GM21737 (cell line): ENCODE measurements around the gene RELT.

Experiments used
- ATAC-seq: cut with Tn5 transposase; IDR thresholded peaks from one replicate; pipeline ENCODE4 v1.9.1; 2021; ENCODE audit warnings: mild to moderate bottlenecking, moderate library complexity; ENCODE audit not compliant: unreplicated experiment

Gene RELT

GRCh38 chr11:73346186-73346935 is 29.8 kb upstream of the RELT start:
- no peak for ATAC-seq

- ATAC-seq = no peak
Observed at GRCh38 chr11:73347067-73347466, 29.1 kb upstream of the RELT start.

DNA sequence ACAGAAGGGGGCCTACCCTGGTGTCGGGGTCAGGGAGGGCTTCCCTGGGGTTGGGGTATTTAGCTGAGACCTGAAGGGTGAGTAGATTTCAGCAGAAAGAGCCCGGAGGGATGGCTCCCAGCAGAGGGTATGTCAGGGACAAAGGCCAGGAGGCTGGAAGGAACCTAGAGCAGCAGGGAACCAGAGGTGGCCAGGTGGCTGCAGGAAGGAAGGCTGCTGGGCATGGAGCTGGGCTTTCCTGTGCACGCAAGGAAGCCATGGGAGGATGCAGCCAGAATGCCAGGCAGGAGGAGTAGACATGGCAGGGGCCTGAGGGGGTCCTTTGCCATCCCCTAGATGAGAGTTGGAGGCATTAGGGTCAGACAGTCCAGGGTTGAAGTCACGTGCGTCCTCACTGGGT is 27.4 kb upstream of the RELT start:
- no peak for ATAC-seq

GRCh38 chr11:73349633-73350032 is 26.6 kb upstream of the RELT start:
- ATAC-seq = no peak

- no peak for ATAC-seq
Observed at GRCh38 chr11:73350908-73351636, 25.1 kb upstream of the RELT start.

DNA sequence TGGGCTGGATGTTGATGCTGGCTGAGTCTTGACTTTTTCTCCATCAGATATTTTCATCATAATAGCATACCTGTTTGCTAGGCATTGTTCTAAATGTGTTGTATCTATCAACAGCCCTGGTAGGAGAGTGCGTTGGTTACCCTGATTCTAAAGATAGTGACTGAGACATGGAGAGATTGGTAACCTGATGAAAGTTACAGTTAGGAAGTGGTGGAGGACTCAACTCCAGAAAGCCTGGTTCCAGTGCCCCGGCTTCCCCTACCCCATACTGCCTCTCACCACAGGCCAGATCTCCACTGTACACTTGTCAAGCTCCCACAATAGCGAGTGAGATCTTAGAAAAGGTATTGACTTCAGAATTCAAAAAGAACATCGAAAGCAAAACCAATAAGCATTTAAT is 22.8 kb upstream of the RELT start:
- ATAC-seq = no peak

DNA sequence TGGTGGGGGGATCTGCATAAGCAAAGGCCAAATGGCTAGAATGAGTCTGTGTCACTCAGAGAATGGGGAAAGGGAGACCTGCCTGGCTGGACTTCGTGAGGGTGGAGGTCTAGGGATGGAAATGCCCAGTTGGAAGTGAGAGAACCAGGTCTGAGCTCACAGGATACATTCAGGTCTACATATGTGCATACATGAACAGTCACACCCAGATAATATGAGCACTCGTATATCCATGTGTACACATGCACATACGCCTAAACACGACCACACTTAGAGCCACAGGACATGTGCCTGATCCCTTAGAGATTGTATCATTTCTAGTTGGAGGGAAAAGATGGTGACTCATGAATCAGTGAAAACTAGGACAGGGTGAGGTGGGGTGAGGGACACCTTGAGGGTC is 21.1 kb upstream of the RELT start:
- ATAC-seq = no peak

- ATAC-seq = no peak
Observed at GRCh38 chr11:73356979-73357860, 19.0 kb upstream of the RELT start.

GRCh38 chr11:73358071-73358470 is 18.1 kb upstream of the RELT start:
- ATAC-seq = no peak

GRCh38 chr11:73359341-73359740 is 16.9 kb upstream of the RELT start:
- no peak for ATAC-seq

DNA sequence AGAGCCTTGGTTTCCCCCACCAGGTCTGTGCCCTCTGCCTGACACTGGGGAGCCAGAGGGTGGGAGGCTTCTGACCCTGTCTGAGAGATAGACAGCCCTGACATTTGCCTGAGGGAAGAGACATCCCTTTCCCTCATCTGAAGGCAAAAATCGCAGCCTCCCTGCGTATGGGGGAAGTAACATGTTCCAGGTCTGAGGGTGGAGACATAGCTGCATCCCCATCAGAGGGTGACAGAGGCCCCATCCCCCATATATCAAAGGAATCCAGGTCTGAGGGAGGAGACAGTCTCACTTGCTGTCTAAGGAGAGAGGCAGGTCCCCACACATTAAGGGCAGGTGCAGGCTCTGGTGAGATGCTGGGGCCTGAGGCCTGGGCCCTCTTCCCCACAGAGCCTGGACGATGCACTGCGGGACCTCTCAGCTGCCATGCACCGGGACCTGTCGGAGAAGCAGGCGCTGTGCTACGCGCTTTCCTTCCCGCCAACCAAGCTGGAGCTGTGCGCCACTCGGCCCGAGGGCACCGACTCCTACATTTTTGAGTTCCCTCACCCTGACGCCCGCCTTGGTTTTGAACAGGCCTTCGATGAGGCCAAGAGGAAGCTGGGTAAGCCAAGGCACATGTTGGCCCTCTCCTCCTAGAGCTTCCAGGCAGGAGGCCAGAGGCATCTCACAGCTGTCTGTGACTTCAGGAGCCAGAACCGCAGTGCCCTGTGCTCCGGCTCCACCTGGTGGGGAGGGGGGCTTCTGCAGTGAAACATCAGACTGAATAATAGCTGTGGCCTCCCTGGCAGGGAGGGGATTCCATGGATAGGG is 16.1 kb upstream of the RELT start:
- ATAC-seq = no peak

GRCh38 chr11:73360743-73361369 is 15.3 kb upstream of the RELT start:
- ATAC-seq = no peak

DNA sequence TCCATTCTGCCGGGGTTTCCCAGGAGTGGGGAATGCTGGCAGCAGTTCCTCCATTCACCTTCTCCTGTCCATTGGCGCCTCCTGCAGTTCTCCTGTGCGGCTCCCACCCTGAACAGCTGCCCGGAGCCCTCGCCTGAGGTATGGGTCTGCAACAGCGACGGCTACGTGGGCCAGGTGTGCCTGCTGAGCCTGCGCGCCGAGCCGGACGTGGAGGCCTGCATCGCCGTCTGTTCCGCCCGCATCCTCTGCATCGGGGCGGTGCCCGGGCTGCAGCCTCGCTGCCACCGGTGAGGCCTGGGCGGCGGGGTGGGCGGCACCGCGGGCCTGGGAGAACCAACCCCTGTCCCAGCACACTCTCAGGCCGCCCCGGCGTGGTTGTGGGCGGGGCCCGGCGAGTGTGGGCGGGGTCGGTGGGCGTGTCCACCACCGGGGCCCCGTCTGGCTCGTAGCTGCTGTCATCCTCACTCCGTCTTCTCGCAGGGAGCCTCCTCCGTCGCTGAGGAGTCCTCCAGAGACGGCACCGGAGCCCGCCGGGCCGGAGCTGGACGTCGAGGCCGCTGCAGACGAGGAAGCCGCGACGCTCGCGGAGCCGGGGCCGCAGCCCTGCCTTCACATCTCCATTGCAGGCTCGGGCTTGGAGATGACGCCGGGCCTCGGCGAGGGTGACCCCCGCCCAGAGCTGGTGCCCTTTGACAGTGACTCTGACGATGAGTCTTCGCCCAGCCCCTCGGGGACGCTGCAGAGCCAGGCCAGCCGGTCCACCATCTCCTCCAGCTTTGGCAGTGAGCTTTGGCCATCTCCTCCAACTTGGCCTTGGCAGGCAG is 14.0 kb upstream of the RELT start:
- ATAC-seq = no peak

DNA sequence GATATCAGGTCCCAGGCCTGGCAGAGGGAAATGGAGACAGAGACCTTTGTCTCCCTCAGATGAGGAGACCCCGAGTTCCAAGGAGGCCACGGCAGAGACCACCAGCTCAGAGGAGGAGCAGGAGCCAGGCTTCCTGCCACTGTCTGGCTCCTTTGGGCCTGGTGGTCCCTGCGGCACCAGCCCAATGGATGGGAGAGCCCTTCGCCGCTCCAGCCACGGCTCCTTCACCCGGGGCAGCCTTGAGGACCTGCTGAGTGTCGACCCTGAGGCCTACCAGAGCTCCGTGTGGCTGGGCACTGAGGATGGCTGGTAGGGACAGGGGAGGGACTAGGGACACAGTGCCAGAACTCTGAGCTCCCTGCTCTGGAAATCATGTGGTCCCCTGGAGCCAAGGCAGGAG is 13.1 kb upstream of the RELT start:
- ATAC-seq = no peak

- no peak for ATAC-seq
Observed at GRCh38 chr11:73365352-73366264, 10.6 kb upstream of the RELT start.

DNA sequence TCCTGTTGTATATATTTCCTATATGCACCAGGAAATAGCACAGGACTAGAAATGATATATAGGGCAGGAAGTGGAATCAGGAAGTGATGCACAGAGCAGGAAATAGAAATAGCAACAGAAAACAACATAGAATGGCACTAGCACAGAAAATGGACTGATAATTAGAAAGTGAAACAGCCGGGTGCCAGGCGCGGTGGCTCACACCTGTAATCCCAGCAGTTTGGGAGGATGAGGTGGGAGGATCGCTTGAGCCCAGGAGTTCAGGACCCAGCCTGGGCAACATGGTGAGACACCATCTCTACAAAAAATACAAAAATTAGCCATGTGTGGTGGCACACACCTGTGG is 10.0 kb upstream of the RELT start:
- no peak for ATAC-seq

GRCh38 chr11:73366953-73367352 is 9.2 kb upstream of the RELT start:
- no peak for ATAC-seq

DNA sequence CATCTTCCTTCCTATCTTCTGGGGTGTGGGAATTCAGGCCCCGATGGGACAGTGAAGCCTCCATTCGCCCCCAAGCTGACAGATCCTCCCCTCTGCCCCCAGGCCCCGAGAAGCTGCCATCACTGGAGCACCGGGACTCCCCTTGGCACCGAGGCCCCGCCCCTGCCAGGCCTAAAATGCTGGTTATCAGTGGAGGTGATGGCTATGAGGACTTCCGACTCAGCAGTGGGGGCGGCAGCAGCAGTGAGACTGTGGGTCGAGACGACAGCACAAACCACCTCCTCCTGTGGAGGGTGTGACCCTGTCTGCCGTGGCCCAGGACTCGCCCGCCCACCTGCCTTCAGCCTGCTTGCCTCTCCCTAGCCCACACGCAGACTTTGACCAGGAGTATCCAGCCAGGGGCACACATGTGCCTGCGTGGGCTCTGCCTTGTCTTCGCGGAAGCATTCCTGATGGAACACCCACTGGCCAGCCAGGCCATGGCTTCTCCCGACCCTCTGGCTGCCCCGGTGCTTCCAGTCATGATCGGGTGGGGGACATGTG is 8.6 kb upstream of the RELT start:
- no peak for ATAC-seq
